Ectodermal cell (in vitro differentiated cells): ENCODE measurements around the gene MDC1.
"Not testable (repeated sequence)": the region's sequence is repeated elsewhere in the genome, so short reads cannot be mapped to it uniquely, and the experiment has no call there.

Experiments
- H3K27ac ChIP-seq: 2 replicates; pipeline ENCODE4 v1.7.0; 2013; ENCODE audit warnings: mild to moderate bottlenecking, low read depth, low read length; ENCODE audit not compliant: insufficient read depth, poor library complexity, severe bottlenecking
- H3K27me3 ChIP-seq: 2 replicates; pipeline ENCODE4 v1.7.0; 2013; ENCODE audit warnings: mild to moderate bottlenecking, low read length; ENCODE audit not compliant: insufficient read depth, control insufficient read depth, poor library complexity, severe bottlenecking
- H3K36me3 ChIP-seq: one replicate; pipeline ENCODE4 v1.7.0; 2013; ENCODE audit warnings: low read length; ENCODE audit not compliant: control insufficient read depth, insufficient read depth
- H3K4me1 ChIP-seq: one replicate; pipeline ENCODE4 v1.7.0; 2013; ENCODE audit warnings: low read length; ENCODE audit not compliant: control insufficient read depth, insufficient read depth
- H3K4me3 ChIP-seq: 2 replicates; pipeline ENCODE4 v1.7.0; 2013; ENCODE audit warnings: low read depth, low read length, control low read depth; ENCODE audit not compliant: insufficient read depth
- H3K9me3 ChIP-seq: 2 replicates; pipeline ENCODE4 v1.7.0; 2013; ENCODE audit warnings: mild to moderate bottlenecking, low read length, moderate library complexity; ENCODE audit not compliant: control insufficient read depth
- WGBS, 2 experiments: methylation state at CpG; one replicate each; pipeline ENCODE4 v1.1.7; 2013; ENCODE audit warnings: missing lambda C conversion rate in 2 of 2; 5-methylcytosine and 5-hydroxymethylcytosine counted together

The MDC1 gene

DNA sequence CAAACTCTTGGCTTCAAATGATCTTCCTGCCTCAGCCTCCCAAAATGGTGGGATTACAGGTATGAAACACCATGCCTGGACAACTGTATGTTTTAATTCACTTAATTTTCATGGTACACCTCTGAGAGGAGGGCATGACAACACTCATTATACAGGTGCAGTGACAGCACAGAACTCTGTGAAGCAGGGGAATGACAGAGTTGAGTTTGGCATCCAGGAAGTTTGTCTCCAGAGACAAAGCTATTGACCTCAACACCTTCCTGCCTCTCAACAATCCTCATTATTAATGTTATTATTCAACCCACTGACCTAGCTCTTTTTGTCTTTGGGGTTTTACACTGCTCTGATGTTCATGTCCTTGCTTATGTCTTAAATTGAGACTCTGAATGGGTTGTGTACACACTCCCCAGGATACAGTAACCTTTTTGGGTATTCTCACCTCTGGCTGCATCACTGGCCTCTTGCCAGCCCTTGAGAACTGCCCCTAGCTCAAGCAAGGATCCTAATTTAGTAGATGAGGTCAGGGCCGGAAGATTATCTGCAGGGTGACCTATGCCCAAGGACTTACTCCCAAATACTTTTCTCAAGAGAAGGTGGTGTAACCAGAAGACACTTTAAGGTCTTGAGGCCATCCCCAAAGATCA, 40.3 kb upstream of the MDC1 start:
- WGBS, 2 experiments: 95 to 97% methylated on average over 1 of the region's 1 CpG
- Histone ChIP-seq H3K27me3 (no peaks in the 10 kb centered on the region), H3K27ac (no peak overlapping the region), H3K36me3 (no peaks in the 10 kb centered on the region), H3K4me3 (no peak overlapping the region), H3K9me3 (no peaks in the 10 kb centered on the region), H3K4me1 (no peaks in the 10 kb centered on the region)

DNA sequence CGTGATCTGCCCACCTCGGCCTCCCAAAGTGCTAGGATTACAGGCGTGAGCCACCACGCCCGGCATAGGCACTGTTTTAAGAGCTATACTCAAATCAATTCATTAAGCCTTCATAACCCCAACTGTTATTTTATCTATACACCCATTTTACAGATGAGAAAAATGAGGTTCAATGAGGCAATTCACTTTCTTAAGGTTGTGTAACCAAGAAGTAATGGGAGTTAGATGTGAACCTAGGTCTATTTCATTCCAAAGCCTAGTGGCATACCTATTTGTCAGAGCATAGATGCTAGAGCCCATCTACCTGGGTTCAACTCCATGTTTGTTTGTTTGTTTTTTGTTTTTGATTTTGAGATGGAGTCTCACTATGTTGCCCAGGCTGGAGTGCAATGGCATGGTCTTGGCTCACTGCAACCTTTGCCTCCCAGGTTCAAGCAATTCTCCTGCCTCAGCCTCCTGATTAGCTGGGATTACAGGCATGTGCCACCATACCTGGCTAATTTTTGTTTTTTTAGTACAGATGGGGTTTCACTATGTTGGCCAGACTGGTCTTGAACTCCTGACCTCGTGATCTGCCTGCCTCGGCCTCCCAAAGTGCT, 39.4 kb upstream of the MDC1 start:
- whole genome bisulfite sequencing, 2 experiments: 89 to 95% methylated on average over 7 of the region's 7 CpGs
- not testable (repeated sequence) for H3K4me1 ChIP-seq, H3K4me3 ChIP-seq, H3K27ac ChIP-seq, H3K9me3 ChIP-seq, H3K36me3 ChIP-seq, H3K27me3 ChIP-seq

DNA sequence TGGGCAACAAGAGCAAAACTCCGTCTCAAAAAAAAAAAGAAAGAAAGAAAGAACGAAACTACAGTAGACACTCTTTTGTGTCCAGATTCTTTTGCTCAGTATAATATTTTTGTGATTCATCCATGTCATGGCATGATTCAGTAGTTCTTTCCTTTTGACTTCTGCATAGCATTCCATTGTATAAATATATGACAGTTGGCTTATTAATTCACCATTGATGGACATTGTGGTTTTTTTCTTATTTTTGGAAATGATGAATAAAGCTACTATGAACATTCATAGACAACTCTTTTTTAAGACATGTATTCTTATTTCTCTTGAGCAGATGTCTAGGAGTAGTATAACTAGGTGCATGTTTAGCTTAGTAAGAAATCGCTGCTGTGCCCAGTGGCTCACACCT, 37.5 kb upstream of the MDC1 start:
- H3K4me3 ChIP-seq: no peak overlapping the region
- no peaks in the 10 kb centered on the region for H3K9me3 ChIP-seq
- no peaks in the 10 kb centered on the region for H3K36me3 ChIP-seq
- H3K4me1 ChIP-seq: no peaks in the 10 kb centered on the region
- WGBS, 2 experiments: 93 to 95% methylated on average over 3 of the region's 3 CpGs
- H3K27ac ChIP-seq: no peak overlapping the region
- H3K27me3 ChIP-seq: no peaks in the 10 kb centered on the region

DNA sequence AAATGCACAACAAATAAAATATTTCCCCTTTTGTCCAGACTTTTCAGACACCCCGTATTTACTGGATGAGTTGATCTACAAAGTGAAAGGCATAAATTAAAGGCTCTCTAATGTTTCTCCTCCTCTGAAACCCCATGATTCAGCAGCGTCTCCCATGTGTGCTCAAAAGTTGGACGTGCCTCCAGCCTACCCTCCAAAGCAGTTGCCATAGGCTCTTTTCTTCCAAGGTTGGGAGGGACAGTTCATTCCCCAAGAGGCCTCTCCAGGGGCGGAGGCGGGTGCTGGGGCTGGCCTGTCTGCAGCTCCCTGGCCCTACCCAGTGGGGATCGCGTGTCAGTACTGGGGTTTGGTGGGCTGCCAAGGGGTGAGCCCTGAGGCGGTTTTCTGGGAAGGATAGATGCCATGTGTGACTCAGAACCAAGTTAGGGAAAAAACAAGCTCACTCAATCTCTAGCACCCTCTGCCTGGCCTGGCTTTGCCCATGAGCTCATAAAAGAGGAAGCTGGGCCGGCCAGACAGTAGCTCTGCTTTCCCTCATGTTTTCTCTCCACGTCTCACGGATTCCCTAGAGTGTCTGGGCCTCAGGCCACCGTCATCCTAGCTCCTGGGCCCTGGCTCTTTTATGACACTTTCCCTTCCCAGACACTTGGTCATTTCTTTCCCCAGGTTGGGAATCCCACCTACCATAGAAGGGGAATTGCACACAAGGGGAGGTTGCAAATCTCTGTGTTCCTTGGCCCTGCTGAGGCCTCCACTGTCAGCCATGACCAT, 35.3 kb upstream of the MDC1 start:
- Histone ChIP-seq H3K4me3 (no peak overlapping the region), H3K4me1 (peaks cover 6% of the 10 kb centered on the region), H3K27ac (no peak overlapping the region), H3K9me3 (no peaks in the 10 kb centered on the region), H3K27me3 (no peaks in the 10 kb centered on the region), H3K36me3 (no peaks in the 10 kb centered on the region)
- WGBS, 2 experiments: 86 to 88% methylated on average over 12 of the region's 12 CpGs

DNA sequence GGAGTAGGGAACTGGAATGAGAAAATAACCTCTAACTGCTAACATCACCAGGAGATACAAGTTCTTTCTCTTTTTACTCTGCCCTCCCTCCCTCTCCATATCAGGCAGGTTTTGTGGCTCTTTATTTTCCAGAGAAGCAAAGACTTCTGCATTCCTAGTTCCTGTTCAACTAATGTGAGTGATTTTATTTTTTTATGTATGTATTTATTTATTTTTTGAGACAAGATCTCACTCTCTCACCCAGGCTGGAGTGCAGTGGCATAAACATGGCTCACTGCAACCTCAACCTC, 33.2 kb upstream of the MDC1 start:
- no peak overlapping the region for H3K4me3 ChIP-seq
- peaks cover 6% of the 10 kb centered on the region for H3K4me1 ChIP-seq
- no peaks in the 10 kb centered on the region for H3K36me3 ChIP-seq
- no peak overlapping the region for H3K27ac ChIP-seq
- no peaks in the 10 kb centered on the region for H3K27me3 ChIP-seq
- H3K9me3 ChIP-seq: no peaks in the 10 kb centered on the region

DNA sequence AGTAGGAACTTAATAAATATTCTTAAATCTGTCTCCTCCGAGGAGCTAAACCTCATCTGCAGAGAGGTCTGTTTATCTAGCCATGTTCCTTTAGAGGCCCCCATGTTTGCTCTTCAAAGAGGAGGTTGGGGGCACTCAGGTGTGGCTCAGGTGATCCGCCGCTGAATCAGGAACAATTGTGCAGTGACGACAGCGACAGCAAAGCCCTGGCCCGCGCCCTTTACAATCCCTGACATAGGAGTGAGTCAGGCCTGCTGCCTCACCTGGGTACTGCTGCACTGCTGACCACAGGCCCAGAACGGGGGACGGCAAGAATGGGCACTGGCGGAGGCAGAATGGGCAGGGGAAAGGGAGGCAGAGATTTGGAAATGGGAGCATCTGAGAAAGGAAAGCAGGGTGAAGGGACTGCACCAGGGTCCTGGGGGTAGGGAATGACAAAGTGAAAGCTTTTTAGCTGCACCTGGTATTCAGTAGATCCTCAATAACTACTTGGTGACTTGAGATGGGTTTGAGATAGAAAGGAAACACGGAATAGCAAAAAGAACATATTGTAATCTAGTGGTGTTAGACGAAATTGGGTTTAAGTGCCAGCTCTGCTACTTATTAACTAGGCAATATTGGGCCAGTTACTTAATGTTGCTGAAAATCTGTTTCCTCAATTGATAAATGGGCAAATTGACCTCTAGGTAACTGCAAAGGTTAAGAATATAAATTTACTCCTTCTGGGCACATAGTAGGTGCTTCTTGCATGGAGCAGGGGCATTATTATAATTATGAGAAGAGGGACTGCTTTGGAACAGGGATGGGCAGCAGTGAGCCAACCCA, 32.7 kb upstream of the MDC1 start:
- Histone ChIP-seq H3K4me3 (no peak overlapping the region), H3K36me3 (no peaks in the 10 kb centered on the region), H3K9me3 (no peaks in the 10 kb centered on the region), H3K27ac (no peak overlapping the region), H3K4me1 (peaks cover 6% of the 10 kb centered on the region), H3K27me3 (no peaks in the 10 kb centered on the region)
- 92 to 93% methylated on average over 12 of the region's 12 CpGs for WGBS, 2 experiments

DNA sequence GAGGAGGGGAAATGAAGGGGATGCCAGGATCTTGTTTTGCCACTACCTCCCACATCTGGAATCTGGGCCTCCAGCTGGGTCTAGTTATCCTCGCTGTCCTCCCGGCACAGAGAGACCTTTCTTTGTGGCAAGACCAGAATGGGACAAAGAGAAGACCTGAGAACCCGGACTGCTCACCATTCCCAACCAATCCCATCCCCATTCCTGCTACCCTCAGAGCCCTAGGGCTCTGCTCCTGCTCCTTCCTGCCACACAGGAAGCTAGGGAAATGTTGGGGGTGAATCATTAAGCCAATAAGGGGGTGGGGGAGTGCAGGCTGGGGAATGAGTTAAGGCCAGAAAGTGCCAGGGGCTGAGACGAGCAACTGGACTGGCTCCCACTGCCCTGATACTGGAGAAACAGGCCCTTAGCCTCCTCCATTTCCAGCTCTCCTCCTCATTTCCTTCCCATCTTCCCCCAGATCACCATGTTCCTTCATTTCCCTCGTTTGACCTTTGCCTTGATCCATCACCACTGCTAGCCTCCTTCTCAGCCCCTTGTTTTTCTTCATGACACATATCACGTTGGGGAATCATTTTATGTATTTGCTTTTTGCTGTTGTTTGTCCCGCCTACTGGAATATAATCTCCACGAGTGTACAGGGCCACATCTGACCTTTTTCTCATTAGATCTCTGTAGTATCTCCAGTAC, 31.9 kb upstream of the MDC1 start:
- no peaks in the 10 kb centered on the region for H3K9me3 ChIP-seq
- H3K27me3 ChIP-seq: peaks cover 4% of the 10 kb centered on the region
- 81% methylated on average over 8 of the region's 8 CpGs for WGBS, 2 experiments
- no peak overlapping the region for H3K4me3 ChIP-seq
- no peaks in the 10 kb centered on the region for H3K36me3 ChIP-seq
- peaks cover 6% of the 10 kb centered on the region for H3K4me1 ChIP-seq
- H3K27ac ChIP-seq: no peak overlapping the region

DNA sequence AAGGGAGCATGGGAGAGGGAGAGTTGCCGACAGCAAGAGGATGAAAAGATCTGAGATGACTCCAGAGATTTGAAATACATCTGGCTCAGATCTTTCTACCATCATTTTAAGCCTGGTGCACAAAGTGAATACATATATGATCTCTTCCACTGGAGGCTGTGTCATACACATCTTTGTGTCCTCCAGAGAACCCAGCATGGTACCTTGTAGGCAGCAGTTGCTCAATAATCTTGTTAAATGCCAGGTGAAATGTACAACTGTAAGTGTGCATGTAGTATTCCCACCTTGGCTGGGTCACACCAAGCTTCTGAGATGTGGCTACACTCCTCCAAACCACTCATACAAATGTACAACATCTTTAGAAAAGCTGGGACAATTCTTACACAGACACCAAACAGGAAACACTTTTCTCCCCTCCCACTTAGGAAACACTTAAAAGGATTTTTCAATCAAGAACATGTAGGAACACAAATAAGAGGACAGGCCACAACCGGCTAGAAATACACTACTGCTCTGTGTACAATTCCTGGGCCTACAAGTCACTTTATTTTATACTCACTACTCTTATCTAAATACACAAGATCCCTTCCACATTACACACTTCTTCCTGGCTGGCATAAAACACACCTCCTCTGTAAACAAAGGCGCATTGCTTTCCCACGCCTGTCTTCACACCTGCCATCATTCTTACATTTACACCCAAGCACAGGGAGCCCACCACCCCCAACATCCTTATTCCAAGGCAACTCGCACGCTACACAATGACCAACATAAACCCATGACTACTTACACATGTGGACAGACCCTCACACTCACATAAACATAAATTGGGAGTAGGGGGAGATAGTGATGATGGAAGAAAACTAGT, 31.1 kb upstream of the MDC1 start:
- Histone ChIP-seq H3K4me3 (no peak overlapping the region), H3K9me3 (no peaks in the 10 kb centered on the region), H3K36me3 (no peaks in the 10 kb centered on the region), H3K27me3 (peaks cover 12% of the 10 kb centered on the region), H3K27ac (no peak overlapping the region), H3K4me1 (peaks cover 6% of the 10 kb centered on the region)
- 88 to 96% methylated on average over 6 of the region's 6 CpGs for WGBS, 2 experiments

DNA sequence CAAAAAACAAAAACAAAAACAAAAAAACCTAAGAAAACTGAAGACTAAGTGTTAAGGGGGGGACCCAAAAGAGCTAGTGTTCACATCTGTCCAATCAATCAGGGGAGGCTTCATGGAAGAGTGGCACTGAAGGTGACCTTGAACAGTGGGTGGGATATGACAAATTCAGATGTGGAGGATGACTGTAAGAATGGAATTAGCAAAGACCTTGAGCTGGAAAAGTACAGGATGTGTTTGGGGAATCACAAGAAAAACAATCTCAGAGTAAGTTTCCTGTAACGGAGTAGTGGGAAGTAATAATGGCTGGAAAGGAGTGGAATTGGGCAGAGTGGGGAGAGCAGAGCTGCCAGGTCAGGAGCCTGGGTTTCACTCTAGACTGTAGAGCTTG, 30.2 kb upstream of the MDC1 start:
- Histone ChIP-seq H3K36me3 (no peaks in the 10 kb centered on the region), H3K27ac (no peak overlapping the region), H3K4me3 (no peak overlapping the region), H3K9me3 (no peaks in the 10 kb centered on the region), H3K4me1 (peaks cover 6% of the 10 kb centered on the region), H3K27me3 (peaks cover 18% of the 10 kb centered on the region)
- WGBS, 2 experiments: 93 to 96% methylated on average over 1 of the region's 1 CpG
